ENCODE data around the gene SCN3A. TPM values are rescaled to one million over a fixed set of nuclear protein-coding genes. Genes with fewer than 3 reads are reported as not detected.

Gene SCN3A
- total and polyA plus RNA-seq, 10 donors, result 1.2 to 13.9 (median 4.0) TPM

GRCh38 chr2:165149439-165149838 lies 54.4 kb downstream of the SCN3A start:
- WGBS, 5 donors, result 24 to 62% (median 51%) methylated on average over 5 of the region's 5 CpGs
- DNase-seq, result no peak
- Histone ChIP-seq H3K9me3 (no peaks in the 10 kb centered on the region), H3K36me3 (no peaks in the 10 kb centered on the region), H3K4me3 (no peak overlapping the region), H3K27me3 (replicated peaks in 1 of 7) (no peaks in the 10 kb centered on the region), H3K4me1 (no peaks in the 10 kb centered on the region), H3K27ac (no peak overlapping the region)
- TF ChIP-seq POLR2AphosphoS5 (IDR thresholded peaks at IDR 0.05), result no peak
- intact Hi-C loops (cut with DNase I; ENCODE audit: low total_unique reads), result no loop called here

- TF ChIP-seq POLR2AphosphoS5 (IDR thresholded peaks at IDR 0.05) (no peak), CTCF (IDR thresholded peaks at IDR 0.05 in 8 of 11, conservative IDR thresholded peaks at IDR 0.05 in 3 of 11) (no peak), POLR2A (IDR thresholded peaks at IDR 0.05) (no peak)
- intact Hi-C loops (cut with DNase I; ENCODE audit: low total_unique reads), result no loop called here
- H3K4me3 ChIP-seq, result no peak overlapping the region
- WGBS, 5 donors, result 5 to 15% (median 10%) methylated on average over 4 of the region's 4 CpGs
- H3K27ac ChIP-seq, result no peak overlapping the region
- H3K36me3 ChIP-seq, result no peaks in the 10 kb centered on the region
- H3K4me1 ChIP-seq, result no peaks in the 10 kb centered on the region
- H3K27me3 ChIP-seq (replicated peaks in 1 of 7), result no peaks in the 10 kb centered on the region
- no peak for DNase-seq
- H3K9me3 ChIP-seq, result no peaks in the 10 kb centered on the region
Observed at GRCh38 chr2:165147186-165148045, 56.4 kb downstream of the SCN3A start.

- no peak for DNase-seq
- 85 to 100% (median 90%) methylated on average over 1 of the region's 1 CpG for WGBS, 5 donors
- Histone ChIP-seq H3K4me1 (no peaks in the 10 kb centered on the region), H3K36me3 (no peaks in the 10 kb centered on the region), H3K4me3 (no peak overlapping the region), H3K9me3 (no peaks in the 10 kb centered on the region), H3K27me3 (replicated peaks in 1 of 7) (no peaks in the 10 kb centered on the region), H3K27ac (no peak overlapping the region)
- no peak for TF ChIP-seq POLR2AphosphoS5 (IDR thresholded peaks at IDR 0.05)
- intact Hi-C loops (cut with DNase I; ENCODE audit: low total_unique reads), result no loop called here
Observed at GRCh38 chr2:165144315-165144714, 59.5 kb downstream of the SCN3A start.

DNA sequence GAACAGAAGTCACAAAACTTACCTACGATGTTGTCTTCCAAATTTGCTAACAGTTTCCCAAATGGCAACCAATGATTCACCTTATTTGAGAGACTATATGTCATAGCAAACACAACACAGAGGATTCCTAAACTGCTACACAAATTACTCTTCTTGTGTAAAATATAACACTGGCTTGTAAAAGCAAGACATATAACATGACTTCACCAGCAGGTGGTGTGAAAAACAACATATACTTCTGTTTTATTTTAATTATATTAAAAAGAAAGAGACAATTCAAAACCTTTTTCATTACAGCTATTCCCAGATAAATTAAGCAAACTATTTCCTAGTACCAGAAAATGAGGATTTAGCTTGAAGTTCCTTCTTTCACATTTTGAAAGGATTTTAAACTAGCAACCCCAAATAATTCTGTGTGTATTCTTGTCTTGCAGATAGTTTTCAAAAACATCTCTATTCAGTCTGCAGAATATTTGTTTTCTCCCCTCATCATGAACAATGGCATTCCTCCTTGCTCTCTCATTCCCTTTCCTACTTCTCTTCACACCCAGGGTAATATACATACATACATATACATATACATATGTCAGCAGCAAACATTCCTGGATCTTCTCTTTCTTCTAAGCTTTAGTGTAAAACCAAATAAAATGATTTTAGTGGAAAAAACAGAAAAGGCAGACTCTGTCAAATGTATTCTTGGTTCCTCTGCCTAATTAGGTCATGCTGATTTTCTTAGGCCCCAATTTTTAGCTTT lies 62.1 kb downstream of the SCN3A start:
- H3K27ac ChIP-seq, result no peak overlapping the region
- WGBS, 5 donors, result 60 to 91% (median 81%) methylated on average over 1 of the region's 1 CpG
- H3K4me1 ChIP-seq, result no peaks in the 10 kb centered on the region
- DNase-seq, result no peak
- no peaks in the 10 kb centered on the region for H3K9me3 ChIP-seq
- TF ChIP-seq CTCF (IDR thresholded peaks at IDR 0.05 in 8 of 11, conservative IDR thresholded peaks at IDR 0.05 in 3 of 11), result no peak
- TF ChIP-seq POLR2A (IDR thresholded peaks at IDR 0.05), result no peak
- no peak for TF ChIP-seq POLR2AphosphoS5 (IDR thresholded peaks at IDR 0.05)
- H3K4me3 ChIP-seq, result no peak overlapping the region
- H3K36me3 ChIP-seq, result no peaks in the 10 kb centered on the region
- intact Hi-C loops (cut with DNase I; ENCODE audit: low total_unique reads), result no loop called here
- H3K27me3 ChIP-seq (replicated peaks in 1 of 7), result no peaks in the 10 kb centered on the region

- no peak for DNase-seq
- TF ChIP-seq CTCF (IDR thresholded peaks at IDR 0.05 in 8 of 11, conservative IDR thresholded peaks at IDR 0.05 in 3 of 11) (no peak), POLR2AphosphoS5 (IDR thresholded peaks at IDR 0.05) (no peak), POLR2A (IDR thresholded peaks at IDR 0.05) (no peak)
- H3K9me3 ChIP-seq, result no peaks in the 10 kb centered on the region
- no peak overlapping the region for H3K4me3 ChIP-seq
- intact Hi-C loops (cut with DNase I; ENCODE audit: low total_unique reads), result no loop called here
- H3K4me1 ChIP-seq, result no peaks in the 10 kb centered on the region
- no peaks in the 10 kb centered on the region for H3K27me3 ChIP-seq (replicated peaks in 1 of 7)
- no peaks in the 10 kb centered on the region for H3K36me3 ChIP-seq
- no peak overlapping the region for H3K27ac ChIP-seq
- WGBS, 5 donors, result 73 to 81% (median 80%) methylated on average over 3 of the region's 3 CpGs
Observed at GRCh38 chr2:165126244-165126643, 77.6 kb downstream of the SCN3A start.

Data from spleen (tissue), 11 donors.